Osteocyte (in vitro differentiated cells): ENCODE data around the gene TEN1. TPM values are rescaled to one million over a fixed set of nuclear protein-coding genes. Genes with fewer than 3 reads are reported as not detected.

Source experiments
- DNase-seq: peaks from one replicate; pipeline ENCODE4 v3.0.0; 2021; ENCODE audit warnings: mixed read lengths; ENCODE audit not compliant: unreplicated experiment; ENCODE audit errors: extremely low spot score
- H3K27ac Mint-ChIP-seq: one replicate; pipeline ENCODE4 v1.8.0; 2021; ENCODE audit warnings: mild to moderate bottlenecking, mixed read lengths; ENCODE audit not compliant: unreplicated experiment
- H3K27me3 Mint-ChIP-seq: one replicate; pipeline ENCODE4 v1.8.0; 2021; ENCODE audit warnings: mixed read lengths; ENCODE audit not compliant: unreplicated experiment
- H3K36me3 Mint-ChIP-seq: one replicate; pipeline ENCODE4 v1.8.0; 2021; ENCODE audit warnings: mixed read lengths; ENCODE audit not compliant: unreplicated experiment
- H3K4me1 Mint-ChIP-seq: one replicate; pipeline ENCODE4 v1.8.0; 2021; ENCODE audit warnings: mixed read lengths; ENCODE audit not compliant: unreplicated experiment
- H3K4me3 Mint-ChIP-seq: one replicate; pipeline ENCODE4 v1.8.0; 2021; ENCODE audit warnings: mild to moderate bottlenecking, moderate library complexity, mixed read lengths; ENCODE audit not compliant: unreplicated experiment
- H3K9me3 Mint-ChIP-seq: one replicate; pipeline ENCODE4 v1.8.0; 2021; ENCODE audit warnings: mixed read lengths; ENCODE audit not compliant: unreplicated experiment
- CTCF ChIP-seq: fragments of 200-600 bp; sonication (generic); IDR thresholded peaks from 2 replicates; pipeline ENCODE4 v1.5.0; 2021; ENCODE audit warnings: antibody characterized with exemption, mild to moderate bottlenecking, moderate library complexity
- total RNA-seq: library from RNA; stranded (reverse); gene quantifications from 2 replicates; pipeline ENCODE4 v1.2.1, GENCODE V29; 2021

Gene TEN1
- total RNA-seq, 1 donor from 2014 or later: 23.7 TPM

- Mint-ChIP-seq H3K4me1 (peaks cover 12% of the 10 kb centered on the region), H3K27ac (no peak overlapping the region), H3K9me3 (no peaks in the 10 kb centered on the region), H3K27me3 (no peaks in the 10 kb centered on the region), H3K4me3 (no peak overlapping the region), H3K36me3 (peaks cover 2% of the 10 kb centered on the region)
- DNase-seq: no peak
- no peak for TF ChIP-seq CTCF
Observed at GRCh38 chr17:76033139-76033538, 54.1 kb downstream of the TEN1 start.

- H3K4me3 Mint-ChIP-seq: no peak overlapping the region
- no peaks in the 10 kb centered on the region for H3K27me3 Mint-ChIP-seq
- peaks cover 5% of the 10 kb centered on the region for H3K4me1 Mint-ChIP-seq
- no peak for TF ChIP-seq CTCF
- no peak overlapping the region for H3K27ac Mint-ChIP-seq
- H3K36me3 Mint-ChIP-seq: peaks cover 18% of the 10 kb centered on the region
- H3K9me3 Mint-ChIP-seq: no peaks in the 10 kb centered on the region
- DNase-seq: no peak
Observed at GRCh38 chr17:76034428-76035350, 55.6 kb downstream of the TEN1 start.

GRCh38 chr17:76036497-76037261, 57.6 kb downstream of the TEN1 start:
- DNase-seq: no peak
- Mint-ChIP-seq H3K36me3 (peaks cover 26% of the 10 kb centered on the region), H3K9me3 (no peaks in the 10 kb centered on the region), H3K27ac (no peak overlapping the region), H3K4me1 (no peaks in the 10 kb centered on the region), H3K27me3 (no peaks in the 10 kb centered on the region), H3K4me3 (no peak overlapping the region)
- TF ChIP-seq CTCF: no peak

GRCh38 chr17:76038050-76038449, 59.0 kb downstream of the TEN1 start:
- Mint-ChIP-seq H3K4me1 (no peaks in the 10 kb centered on the region), H3K27ac (peak overlapping the region; percentile 54), H3K27me3 (no peaks in the 10 kb centered on the region), H3K9me3 (no peaks in the 10 kb centered on the region), H3K36me3 (peaks cover 28% of the 10 kb centered on the region), H3K4me3 (no peak overlapping the region)
- no peak for TF ChIP-seq CTCF
- DNase-seq: no peak

- no peak overlapping the region for H3K27ac Mint-ChIP-seq
- no peak for TF ChIP-seq CTCF
- no peaks in the 10 kb centered on the region for H3K27me3 Mint-ChIP-seq
- H3K36me3 Mint-ChIP-seq: peaks cover 38% of the 10 kb centered on the region
- H3K4me3 Mint-ChIP-seq: no peak overlapping the region
- H3K9me3 Mint-ChIP-seq: no peaks in the 10 kb centered on the region
- DNase-seq: no peak
- no peaks in the 10 kb centered on the region for H3K4me1 Mint-ChIP-seq
Observed at GRCh38 chr17:76039121-76039520, 60.1 kb downstream of the TEN1 start.
